LNCaP clone FGC (cell line): Measurements from ENCODE around the gene ELAPOR2.

ENCODE experiments used
- DNase-seq: peaks from one replicate; pipeline ENCODE4 v3.0.0-alpha.2; 2011; ENCODE audit warnings: low read depth
- H3K4me3 ChIP-seq: 2 replicates; pipeline ENCODE4 v1.5.1; 2011; ENCODE audit warnings: mild to moderate bottlenecking, low read depth, low read length, control low read depth
- CTCF ChIP-seq: IDR thresholded peaks from 2 replicates; pipeline ENCODE4 v1.5.1; 2012; ENCODE audit warnings: mild to moderate bottlenecking; ENCODE audit not compliant: control insufficient read depth, insufficient read depth; ENCODE audit errors: extremely low read depth

ELAPOR2 gene

GRCh38 chr7:87038993-87039690, 20.3 kb downstream of the ELAPOR2 start:
- peak overlapping the region; percentile 56 for H3K4me3 ChIP-seq
- no peak for TF ChIP-seq CTCF
- no peak for DNase-seq

- DNase-seq = no peak
- no peak for TF ChIP-seq CTCF
- H3K4me3 ChIP-seq = no peak overlapping the region
These were observed 22.5 kb downstream of the ELAPOR2 start for GRCh38 chr7:87036985-87037384.

- no peak for DNase-seq
- TF ChIP-seq CTCF = no peak
- H3K4me3 ChIP-seq = no peak overlapping the region
These were observed 26.7 kb downstream of the ELAPOR2 start for GRCh38 chr7:87032604-87033339.

GRCh38 chr7:87029078-87029477, 30.4 kb downstream of the ELAPOR2 start:
- H3K4me3 ChIP-seq = no peak overlapping the region
- no peak for TF ChIP-seq CTCF
- no peak for DNase-seq

DNA sequence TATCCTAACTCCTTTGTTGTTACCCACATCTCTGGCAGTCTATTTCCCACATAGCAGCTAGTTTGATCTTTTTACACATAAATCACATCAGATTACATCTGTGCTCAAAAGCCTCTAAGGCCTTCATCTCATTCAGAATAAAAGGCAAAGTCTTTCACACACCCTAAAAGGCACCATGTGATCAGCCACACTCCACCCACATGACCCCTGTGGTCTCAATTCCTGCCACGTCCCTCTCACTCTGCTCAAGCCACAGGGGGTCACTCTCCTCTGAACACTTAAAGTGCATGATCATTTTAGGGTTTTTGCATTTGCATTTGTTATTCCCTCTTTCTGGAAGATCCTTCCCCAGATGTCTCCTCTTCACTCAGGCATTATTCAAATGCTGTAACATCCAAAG, 30.8 kb downstream of the ELAPOR2 start:
- DNase-seq = no peak
- no peak overlapping the region for H3K4me3 ChIP-seq
- TF ChIP-seq CTCF = no peak

DNA sequence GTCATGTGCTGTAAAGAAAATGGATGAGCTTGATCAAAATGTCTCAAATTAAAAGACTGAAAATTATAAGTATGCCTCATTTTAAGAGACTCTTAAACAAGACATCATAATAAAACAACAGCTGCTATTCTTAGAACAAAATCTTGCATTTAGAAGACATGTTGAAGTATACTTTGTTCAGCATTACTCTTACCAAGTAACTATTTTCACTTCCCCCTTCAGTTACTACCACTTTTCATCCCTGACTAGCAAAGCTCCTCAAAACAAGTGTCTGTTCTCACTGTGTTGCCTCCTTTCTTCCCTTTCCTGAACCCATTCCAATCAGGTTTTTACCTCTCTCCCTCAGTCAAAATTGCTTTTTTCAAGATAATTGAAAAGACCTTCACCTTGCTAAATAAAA, 31.6 kb downstream of the ELAPOR2 start:
- no peak overlapping the region for H3K4me3 ChIP-seq
- TF ChIP-seq CTCF = no peak
- DNase-seq = no peak
